KMS-11 (cell line): ENCODE results near the gene BMP8B.

Experiments used
- H2AFZ ChIP-seq: fragments of 200-600 bp; sonication (generic); 2 replicates; pipeline ENCODE4 v1.6.1; 2016; ENCODE audit warnings: antibody characterized with exemption, mixed run types, low read depth
- H3K27ac ChIP-seq: fragments of 200-600 bp; sonication (generic); 2 replicates; pipeline ENCODE4 v1.6.1; 2016; ENCODE audit warnings: mild to moderate bottlenecking, mixed run types
- H3K27me3 ChIP-seq: fragments of 200-600 bp; sonication (generic); 2 replicates; pipeline ENCODE4 v1.6.1; 2017; ENCODE audit warnings: mild to moderate bottlenecking, low read depth, mixed run types, moderate library complexity; ENCODE audit not compliant: insufficient read depth
- H3K36me3 ChIP-seq: fragments of 200-600 bp; sonication (generic); 2 replicates; pipeline ENCODE4 v1.6.1; 2017; ENCODE audit warnings: mild to moderate bottlenecking, mixed run types; ENCODE audit not compliant: insufficient read depth
- H3K4me1 ChIP-seq: fragments of 200-600 bp; sonication (generic); 2 replicates; pipeline ENCODE4 v1.6.1; 2016; ENCODE audit warnings: mild to moderate bottlenecking, low read depth, mixed run types; ENCODE audit not compliant: poor library complexity, severe bottlenecking
- H3K4me2 ChIP-seq: fragments of 200-600 bp; sonication (generic); 2 replicates; pipeline ENCODE4 v1.7.0; 2016; ENCODE audit warnings: mild to moderate bottlenecking, mixed run types
- H3K4me3 ChIP-seq: fragments of 200-600 bp; sonication (generic); IDR thresholded peaks from 2 replicates; pipeline ENCODE4 v1.6.1; 2017; ENCODE audit warnings: low read depth, low read length, mixed read lengths; ENCODE audit not compliant: insufficient read depth
- H3K79me2 ChIP-seq: fragments of 200-600 bp; sonication (generic); 2 replicates; pipeline ENCODE4 v1.6.1; 2016; ENCODE audit warnings: low read depth, mixed run types; ENCODE audit not compliant: insufficient read depth
- H3K9ac ChIP-seq: fragments of 200-600 bp; sonication (generic); 2 replicates; pipeline ENCODE4 v1.6.1; 2016; ENCODE audit warnings: mild to moderate bottlenecking, mixed run types
- H4K20me1 ChIP-seq: fragments of 200-600 bp; sonication (generic); 2 replicates; pipeline ENCODE4 v1.6.1; 2016; ENCODE audit warnings: mild to moderate bottlenecking, mixed run types; ENCODE audit not compliant: insufficient read depth
- TF ChIP-seq, protein P1 (sequence below): fragments of 200-600 bp; sonication (generic); conservative IDR thresholded peaks from 2 replicates; pipeline ENCODE4 v1.6.1; 2017; ENCODE audit warnings: low read depth, mild to moderate bottlenecking, antibody characterized with exemption, low read length, moderate library complexity, mixed read lengths

Gene BMP8B

DNA sequence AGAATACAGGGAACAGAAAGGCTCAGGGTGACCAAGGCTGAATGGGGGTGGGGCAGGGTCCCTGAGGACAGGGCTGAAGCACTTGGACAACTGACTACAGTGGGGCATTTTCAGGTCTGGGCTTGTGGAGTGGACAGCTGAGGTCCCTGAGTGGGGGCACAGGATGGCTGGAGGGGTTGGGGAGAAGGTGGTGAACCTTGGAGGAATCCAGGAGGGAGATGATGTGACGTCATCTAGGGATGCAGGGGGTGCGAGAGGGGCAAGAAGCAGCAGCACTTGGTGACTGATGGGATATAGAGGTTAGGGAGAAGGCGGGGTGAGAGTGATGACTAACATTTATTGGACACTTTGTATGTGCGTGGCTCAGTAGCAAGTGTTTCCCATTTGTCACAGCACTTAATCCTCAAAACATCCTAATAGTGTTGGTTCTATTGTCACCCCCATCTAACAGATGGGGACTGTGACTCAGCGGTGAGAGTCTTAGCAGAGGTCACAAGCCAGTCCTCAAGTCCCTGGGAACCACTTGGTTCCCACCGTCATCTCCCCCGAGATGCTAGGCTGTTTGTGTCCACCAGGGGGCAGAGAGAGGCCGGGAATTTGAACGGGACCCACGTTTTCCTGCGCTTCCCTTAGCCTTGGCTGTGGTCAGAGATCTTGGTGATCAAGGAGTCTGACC is 27.9 kb upstream of the BMP8B start:
- Histone ChIP-seq H2AFZ (peak overlapping the region; percentile 82; the same call in 1 of the 2 replicates), H3K4me3 (no peak overlapping the region), H3K9ac (peak overlapping the region; percentile 43; the same call in 1 of the 2 replicates)

GRCh38 chr1:39812913-39813312 is 24.2 kb upstream of the BMP8B start:
- H2AFZ ChIP-seq: no peak overlapping the region
- H3K27ac ChIP-seq: no peak overlapping the region
- H3K27me3 ChIP-seq: no peaks in the 10 kb centered on the region
- no peak overlapping the region for H3K4me3 ChIP-seq
- no peaks in the 10 kb centered on the region for H3K36me3 ChIP-seq
- H4K20me1 ChIP-seq: no peaks in the 10 kb centered on the region
- no peak overlapping the region for H3K4me2 ChIP-seq
- TF ChIP-seq, protein P1, sequence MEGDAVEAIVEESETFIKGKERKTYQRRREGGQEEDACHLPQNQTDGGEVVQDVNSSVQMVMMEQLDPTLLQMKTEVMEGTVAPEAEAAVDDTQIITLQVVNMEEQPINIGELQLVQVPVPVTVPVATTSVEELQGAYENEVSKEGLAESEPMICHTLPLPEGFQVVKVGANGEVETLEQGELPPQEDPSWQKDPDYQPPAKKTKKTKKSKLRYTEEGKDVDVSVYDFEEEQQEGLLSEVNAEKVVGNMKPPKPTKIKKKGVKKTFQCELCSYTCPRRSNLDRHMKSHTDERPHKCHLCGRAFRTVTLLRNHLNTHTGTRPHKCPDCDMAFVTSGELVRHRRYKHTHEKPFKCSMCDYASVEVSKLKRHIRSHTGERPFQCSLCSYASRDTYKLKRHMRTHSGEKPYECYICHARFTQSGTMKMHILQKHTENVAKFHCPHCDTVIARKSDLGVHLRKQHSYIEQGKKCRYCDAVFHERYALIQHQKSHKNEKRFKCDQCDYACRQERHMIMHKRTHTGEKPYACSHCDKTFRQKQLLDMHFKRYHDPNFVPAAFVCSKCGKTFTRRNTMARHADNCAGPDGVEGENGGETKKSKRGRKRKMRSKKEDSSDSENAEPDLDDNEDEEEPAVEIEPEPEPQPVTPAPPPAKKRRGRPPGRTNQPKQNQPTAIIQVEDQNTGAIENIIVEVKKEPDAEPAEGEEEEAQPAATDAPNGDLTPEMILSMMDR: no peak
- peaks cover 6% of the 10 kb centered on the region for H3K4me1 ChIP-seq
- no peak overlapping the region for H3K9ac ChIP-seq
- no peaks in the 10 kb centered on the region for H3K79me2 ChIP-seq

More for the DNA sequence above, 27.9 kb upstream of the BMP8B start:
- TF ChIP-seq, protein P1: peak; percentile 84
- peak overlapping the region; percentile 70 for H3K27ac ChIP-seq
- H3K4me1 ChIP-seq: peaks cover 8% of the 10 kb centered on the region
- H4K20me1 ChIP-seq: no peaks in the 10 kb centered on the region
- H3K36me3 ChIP-seq: no peaks in the 10 kb centered on the region
- H3K79me2 ChIP-seq: no peaks in the 10 kb centered on the region
- peak overlapping the region; percentile 40; the same call in 1 of the 2 replicates for H3K4me2 ChIP-seq
- H3K27me3 ChIP-seq: no peaks in the 10 kb centered on the region

- Histone ChIP-seq H3K4me1 (no peaks in the 10 kb centered on the region), H3K36me3 (no peaks in the 10 kb centered on the region), H4K20me1 (no peaks in the 10 kb centered on the region), H3K9ac (no peak overlapping the region), H2AFZ (no peak overlapping the region), H3K27ac (no peak overlapping the region), H3K4me3 (no peak overlapping the region), H3K4me2 (no peak overlapping the region), H3K79me2 (no peaks in the 10 kb centered on the region), H3K27me3 (no peaks in the 10 kb centered on the region)
- TF ChIP-seq, protein P1: no peak
These were observed 20.3 kb upstream of the BMP8B start for GRCh38 chr1:39808784-39809517.

- no peaks in the 10 kb centered on the region for H3K27me3 ChIP-seq
- H3K27ac ChIP-seq: no peak overlapping the region
- no peak overlapping the region for H3K9ac ChIP-seq
- H3K36me3 ChIP-seq: no peaks in the 10 kb centered on the region
- no peak overlapping the region for H3K4me3 ChIP-seq
- TF ChIP-seq, protein P1: no peak
- no peaks in the 10 kb centered on the region for H3K79me2 ChIP-seq
- no peaks in the 10 kb centered on the region for H3K4me1 ChIP-seq
- no peaks in the 10 kb centered on the region for H4K20me1 ChIP-seq
- H2AFZ ChIP-seq: no peak overlapping the region
- H3K4me2 ChIP-seq: no peak overlapping the region
These were observed 16.7 kb upstream of the BMP8B start for GRCh38 chr1:39805385-39805784.
